BJ (cell line): Measurements from ENCODE around the gene SPHK1. TPM values are rescaled to one million over a fixed set of nuclear protein-coding genes. Genes with fewer than 3 reads are reported as not detected.

Source experiments
- CTCF ChIA-PET: fragments of 350-600 bp; formaldehyde crosslinking; extraction: SDS; loops from one replicate; lab custom pipeline; 2021; ENCODE audit warnings: antibody characterized with exemption, inconsistent platforms; lab: Yijun Ruan, JAX
- POLR2A ChIA-PET: fragments of 300-600 bp; sonication (Branson Sonifier 250); formaldehyde crosslinking; extraction: SDS; loops from one replicate; lab custom pipeline; 2021; ENCODE audit warnings: antibody characterized with exemption; lab: Charles Lee
- DNase-seq: peaks from one replicate; pipeline ENCODE4 v3.0.0-alpha.2; 2011; ENCODE audit warnings: low read depth
- H3K27me3 ChIP-seq: 2 replicates; pipeline ENCODE4 v1.6.0; 2011; ENCODE audit warnings: low read length; ENCODE audit not compliant: control insufficient read depth, insufficient read depth
- H3K36me3 ChIP-seq: 2 replicates; pipeline ENCODE4 v1.5.1; 2011; ENCODE audit warnings: low read length; ENCODE audit not compliant: control insufficient read depth, insufficient read depth
- H3K4me3 ChIP-seq: 2 replicates; pipeline ENCODE4 v1.5.1; 2011; ENCODE audit warnings: low read depth, mild to moderate bottlenecking, control low read depth, low read length
- polyA plus RNA-seq: library from polyadenylated mRNA; depleted of rRNA; stranded (reverse); fragments of >200 nt; gene quantifications from 2 replicates; pipeline ENCODE4 v1.2.3, GENCODE V29; 2011
- TF ChIP-seq, protein P1 (sequence below): IDR thresholded peaks from 2 replicates; pipeline ENCODE4 v1.5.1; 2011; ENCODE audit warnings: low read depth, mild to moderate bottlenecking, control low read depth, inconsistent platforms, low read length, moderate library complexity; ENCODE audit not compliant: insufficient read depth

The SPHK1 gene
- polyA plus RNA-seq, 1 experiment: 57.8 TPM

DNA sequence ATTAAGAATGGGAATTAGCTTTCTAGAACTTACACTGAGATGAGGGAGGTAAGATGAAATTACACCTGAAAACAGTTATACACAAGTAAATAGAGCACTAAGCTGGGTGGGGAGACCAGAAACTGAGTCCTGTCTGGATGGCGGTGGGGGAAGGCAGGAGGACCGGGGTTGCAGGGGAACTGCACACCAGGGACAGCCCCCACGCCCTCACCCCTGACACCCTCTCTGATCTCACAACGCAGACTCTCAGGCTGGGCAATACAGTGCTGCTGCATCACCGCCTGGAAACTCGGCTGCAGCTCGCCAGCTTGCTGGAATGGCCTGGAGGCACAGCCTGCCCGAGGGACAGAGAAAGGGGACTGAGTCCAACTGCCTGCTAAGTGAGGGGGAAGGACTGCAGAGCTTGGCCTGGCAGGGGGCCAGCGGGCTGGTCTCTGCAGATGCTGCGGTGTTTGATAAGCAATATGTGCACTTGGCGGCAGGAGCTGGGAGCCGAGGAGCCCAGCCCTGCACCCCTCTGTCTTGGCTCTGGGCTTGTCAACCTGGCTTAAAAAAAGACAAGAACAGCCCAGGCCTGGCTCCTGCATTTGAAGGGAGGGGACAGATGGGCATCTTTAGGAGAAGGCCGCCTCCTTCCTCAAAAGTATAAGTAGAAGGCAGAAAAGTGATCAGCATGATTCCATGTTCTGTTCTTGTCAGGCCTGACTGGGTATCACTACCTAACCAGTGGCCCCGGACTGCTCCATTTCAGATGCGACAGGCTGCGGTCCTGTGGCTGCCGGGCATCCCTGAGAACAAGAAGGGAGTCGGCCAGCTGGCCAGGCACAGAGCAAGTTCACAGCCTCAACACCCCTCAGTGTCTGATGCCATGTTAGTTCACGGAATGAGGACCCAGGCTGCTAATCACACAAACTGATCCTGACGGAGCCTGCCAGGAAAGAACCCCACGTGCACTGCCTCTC is 30.2 kb downstream of the SPHK1 start:
- Histone ChIP-seq H3K27me3 (no peaks in the 10 kb centered on the region), H3K4me3 (no peak overlapping the region), H3K36me3 (peaks cover 3% of the 10 kb centered on the region; the same call in 1 of the 2 replicates)
- POLR2A ChIA-PET: no interaction called here
- CTCF ChIA-PET: interaction anchor here (0.6 to 13.5 kb wide), 7 partner anchors 10 to 55 kb away, joined by 3 to 128 read pairs (median 5); partner anchors contain the start of genes SPHK1 and UBE2O
- DNase-seq: no peak
- TF ChIP-seq, protein P1, sequence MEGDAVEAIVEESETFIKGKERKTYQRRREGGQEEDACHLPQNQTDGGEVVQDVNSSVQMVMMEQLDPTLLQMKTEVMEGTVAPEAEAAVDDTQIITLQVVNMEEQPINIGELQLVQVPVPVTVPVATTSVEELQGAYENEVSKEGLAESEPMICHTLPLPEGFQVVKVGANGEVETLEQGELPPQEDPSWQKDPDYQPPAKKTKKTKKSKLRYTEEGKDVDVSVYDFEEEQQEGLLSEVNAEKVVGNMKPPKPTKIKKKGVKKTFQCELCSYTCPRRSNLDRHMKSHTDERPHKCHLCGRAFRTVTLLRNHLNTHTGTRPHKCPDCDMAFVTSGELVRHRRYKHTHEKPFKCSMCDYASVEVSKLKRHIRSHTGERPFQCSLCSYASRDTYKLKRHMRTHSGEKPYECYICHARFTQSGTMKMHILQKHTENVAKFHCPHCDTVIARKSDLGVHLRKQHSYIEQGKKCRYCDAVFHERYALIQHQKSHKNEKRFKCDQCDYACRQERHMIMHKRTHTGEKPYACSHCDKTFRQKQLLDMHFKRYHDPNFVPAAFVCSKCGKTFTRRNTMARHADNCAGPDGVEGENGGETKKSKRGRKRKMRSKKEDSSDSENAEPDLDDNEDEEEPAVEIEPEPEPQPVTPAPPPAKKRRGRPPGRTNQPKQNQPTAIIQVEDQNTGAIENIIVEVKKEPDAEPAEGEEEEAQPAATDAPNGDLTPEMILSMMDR: no peak

GRCh38 chr17:76415786-76416185 is 31.4 kb downstream of the SPHK1 start:
- Histone ChIP-seq H3K36me3 (peaks cover 2% of the 10 kb centered on the region; the same call in 1 of the 2 replicates), H3K4me3 (no peak overlapping the region), H3K27me3 (no peaks in the 10 kb centered on the region)
- ChIA-PET POLR2A (no interaction called here), CTCF (interaction anchor here (1.6 to 13.5 kb wide), 6 partner anchors 8 to 43 kb away, joined by 4 to 128 read pairs (median 16); partner anchors contain the start of gene UBE2O)
- no peak for DNase-seq
- TF ChIP-seq, protein P1: no peak

DNA sequence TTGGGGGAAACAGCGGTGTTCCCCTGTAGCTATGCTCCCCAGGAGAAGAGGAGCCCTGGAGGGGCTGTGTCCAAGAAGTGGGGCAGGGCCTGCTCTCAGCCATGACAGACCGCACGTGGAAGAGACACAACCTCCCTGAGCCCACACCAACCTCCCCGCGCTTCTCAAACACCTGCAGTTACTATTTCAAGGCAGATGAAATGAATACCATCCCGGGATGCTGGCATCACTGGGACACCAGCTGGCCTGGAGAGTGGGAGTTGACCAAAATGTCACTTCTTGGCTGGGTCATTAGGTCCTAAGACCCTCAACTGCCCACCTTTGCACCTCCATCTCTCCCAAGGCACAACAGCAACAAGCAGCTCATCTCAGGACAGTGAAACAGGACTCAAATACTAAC is 32.0 kb downstream of the SPHK1 start:
- DNase-seq: no peak
- CTCF ChIA-PET: interaction anchor here (1.3 to 13.5 kb wide), 8 partner anchors 8 to 113 kb away, joined by 4 to 94 read pairs (median 6); partner anchors contain the start of gene UBE2O
- H3K27me3 ChIP-seq: no peaks in the 10 kb centered on the region
- POLR2A ChIA-PET: no interaction called here
- no peak overlapping the region for H3K4me3 ChIP-seq
- TF ChIP-seq, protein P1: no peak
- peaks cover 2% of the 10 kb centered on the region; the same call in 1 of the 2 replicates for H3K36me3 ChIP-seq

DNA sequence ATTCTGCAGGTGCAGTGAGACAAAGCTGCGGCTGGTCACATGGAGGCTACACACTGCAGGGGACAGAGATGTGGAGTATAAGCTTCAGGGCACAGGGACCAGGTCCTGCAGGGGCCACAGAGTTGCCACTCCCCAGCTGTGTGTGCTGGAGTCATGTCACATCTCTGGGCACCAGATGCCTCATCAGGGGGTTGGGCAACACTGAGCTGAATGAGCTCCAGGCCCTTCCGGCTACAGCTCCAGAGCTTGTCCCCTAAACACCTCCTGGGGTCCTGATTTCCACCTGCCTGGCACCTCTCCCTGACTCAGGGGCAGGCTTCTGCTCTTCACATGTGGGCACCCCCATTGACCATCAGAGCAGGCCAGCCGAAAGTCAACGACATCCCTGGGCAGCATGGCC is 32.5 kb downstream of the SPHK1 start:
- Histone ChIP-seq H3K27me3 (no peaks in the 10 kb centered on the region), H3K4me3 (no peak overlapping the region), H3K36me3 (peaks cover 2% of the 10 kb centered on the region; the same call in 1 of the 2 replicates)
- CTCF ChIA-PET: interaction anchor here (1.3 to 13.5 kb wide), 9 partner anchors 9 to 114 kb away, joined by 3 to 94 read pairs (median 6); partner anchors contain the start of gene UBE2O
- POLR2A ChIA-PET: no interaction called here
- TF ChIP-seq, protein P1: no peak
- DNase-seq: no peak

DNA sequence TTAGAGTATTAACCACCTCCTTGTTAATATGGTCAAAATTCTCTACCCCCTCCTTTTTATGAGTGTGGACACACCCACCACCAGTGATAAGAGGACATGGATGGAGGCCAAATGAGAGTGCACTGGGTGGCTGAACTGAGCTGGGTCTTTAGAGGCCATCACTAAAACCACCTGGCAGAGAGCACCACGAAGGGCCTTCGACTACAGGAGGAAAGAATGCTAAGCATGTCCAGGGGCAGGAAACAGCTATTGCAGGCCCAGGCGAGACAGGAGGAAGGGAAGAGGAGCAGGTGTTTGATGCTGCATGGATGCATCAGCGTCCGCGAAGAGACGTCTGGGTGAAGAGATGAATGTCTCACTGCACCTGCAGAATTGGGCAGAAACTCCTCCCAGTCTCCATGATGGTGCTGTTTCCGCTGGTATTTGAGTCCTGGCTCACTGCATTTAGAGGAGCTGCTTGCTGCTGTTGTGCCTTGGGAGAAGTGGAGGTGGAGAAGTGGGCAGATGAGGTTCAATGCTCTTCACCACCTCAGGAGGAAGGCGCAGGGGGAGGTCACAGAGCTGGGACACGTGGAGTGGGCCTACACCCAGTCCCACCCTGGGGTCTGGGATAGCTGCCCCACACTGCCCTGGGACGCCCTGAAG is 33.2 kb downstream of the SPHK1 start:
- no peak for DNase-seq
- ChIA-PET CTCF (interaction anchor here (1.3 to 13.5 kb wide), 9 partner anchors 9 to 115 kb away, joined by 3 to 94 read pairs (median 6); partner anchors contain the start of gene UBE2O), POLR2A (no interaction called here)
- Histone ChIP-seq H3K36me3 (peaks cover 2% of the 10 kb centered on the region; the same call in 1 of the 2 replicates), H3K27me3 (no peaks in the 10 kb centered on the region), H3K4me3 (no peak overlapping the region)
- TF ChIP-seq, protein P1: no peak
